ENCODE data around the gene ENTREP1. TPM values are rescaled to one million over a fixed set of nuclear protein-coding genes. Genes with fewer than 3 reads are reported as not detected.
"Not testable (repeated sequence)": the region's sequence is repeated elsewhere in the genome, so short reads cannot be mapped to it uniquely, and the experiment has no call there.

Gene ENTREP1
- total RNA-seq, 1 donor from 2014 or later: 1.4 TPM

DNA sequence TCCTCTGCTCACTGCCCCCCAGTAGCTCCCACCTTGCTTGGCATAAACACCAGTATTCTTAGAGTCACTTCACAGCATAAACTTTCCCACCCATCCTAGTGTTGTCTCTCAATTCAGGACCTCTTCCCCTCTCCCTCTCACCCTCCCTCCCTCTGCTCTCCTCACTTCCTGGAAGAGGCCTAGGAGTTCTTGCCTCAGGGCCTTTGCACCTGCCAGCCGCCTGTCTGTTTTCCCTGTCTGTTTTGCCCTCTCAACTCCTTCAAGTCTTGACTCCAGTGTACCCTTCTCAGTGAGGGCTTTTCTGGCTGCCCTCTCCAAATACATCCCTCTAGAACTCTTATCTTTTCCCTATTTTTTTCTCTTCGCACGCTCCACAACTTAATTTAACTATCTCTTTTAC, 86.2 kb downstream of the ENTREP1 start:
- DNase-seq: no peak

DNA sequence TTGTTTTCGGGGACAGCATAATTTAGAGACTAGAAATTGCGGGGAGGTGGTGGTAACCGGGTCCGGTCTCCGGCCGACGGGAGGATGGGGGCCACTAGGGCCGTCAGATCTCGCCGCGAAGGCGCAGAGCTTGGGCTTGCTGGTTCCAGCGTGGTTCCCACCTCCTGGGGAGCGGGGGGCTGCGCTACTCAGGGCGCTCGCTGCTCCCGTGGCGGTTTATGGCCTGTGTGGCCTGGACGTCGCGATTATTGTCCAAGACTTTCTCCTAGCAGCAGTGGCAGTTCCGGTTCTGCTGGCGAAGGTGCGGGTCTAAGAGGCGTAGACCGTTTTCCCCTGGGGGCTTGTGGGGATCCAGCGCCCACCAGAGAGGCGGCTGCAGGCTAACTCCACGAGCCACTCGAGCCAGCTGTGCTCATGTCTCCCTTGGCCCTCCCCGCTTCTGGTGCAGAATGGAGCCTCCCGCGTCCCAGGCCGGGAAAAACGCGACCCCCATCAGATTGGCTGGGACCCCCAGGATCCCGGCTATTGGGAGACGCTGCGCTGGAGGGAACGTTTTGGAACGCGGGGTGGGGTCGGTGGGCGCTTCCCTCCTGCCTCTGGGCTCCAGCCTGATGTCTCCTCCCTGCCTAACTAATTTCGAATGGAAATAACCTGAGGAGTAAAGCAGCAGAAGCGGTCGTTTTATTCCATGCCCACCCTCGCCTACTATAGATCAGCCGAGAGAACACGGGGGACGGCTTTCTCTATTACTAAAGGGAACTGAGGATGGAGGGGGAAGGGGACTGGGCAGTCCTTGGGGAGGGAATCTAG, 87.1 kb downstream of the ENTREP1 start:
- DNase-seq: no peak

DNA sequence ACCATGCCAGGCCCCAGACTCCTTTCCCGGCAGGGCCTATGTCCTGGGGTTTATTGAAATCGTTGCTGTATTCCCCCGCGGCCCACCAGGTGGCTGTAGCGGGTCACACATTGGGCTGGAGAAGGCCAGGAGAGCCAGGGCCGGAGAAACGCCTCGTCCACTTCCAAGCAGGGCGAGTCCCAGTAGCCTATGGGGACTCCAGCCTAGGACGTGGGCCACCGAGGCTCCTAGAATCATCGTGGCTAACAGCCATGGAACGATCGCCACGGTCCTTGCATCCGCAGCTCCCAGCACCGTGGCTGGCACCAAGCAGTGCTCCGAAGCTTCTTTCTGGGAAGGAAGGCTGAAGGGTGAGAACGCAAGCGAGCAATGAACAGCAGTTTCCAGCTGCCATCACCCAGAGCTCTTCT, 87.7 kb downstream of the ENTREP1 start:
- peak; percentile 5 for DNase-seq

DNA sequence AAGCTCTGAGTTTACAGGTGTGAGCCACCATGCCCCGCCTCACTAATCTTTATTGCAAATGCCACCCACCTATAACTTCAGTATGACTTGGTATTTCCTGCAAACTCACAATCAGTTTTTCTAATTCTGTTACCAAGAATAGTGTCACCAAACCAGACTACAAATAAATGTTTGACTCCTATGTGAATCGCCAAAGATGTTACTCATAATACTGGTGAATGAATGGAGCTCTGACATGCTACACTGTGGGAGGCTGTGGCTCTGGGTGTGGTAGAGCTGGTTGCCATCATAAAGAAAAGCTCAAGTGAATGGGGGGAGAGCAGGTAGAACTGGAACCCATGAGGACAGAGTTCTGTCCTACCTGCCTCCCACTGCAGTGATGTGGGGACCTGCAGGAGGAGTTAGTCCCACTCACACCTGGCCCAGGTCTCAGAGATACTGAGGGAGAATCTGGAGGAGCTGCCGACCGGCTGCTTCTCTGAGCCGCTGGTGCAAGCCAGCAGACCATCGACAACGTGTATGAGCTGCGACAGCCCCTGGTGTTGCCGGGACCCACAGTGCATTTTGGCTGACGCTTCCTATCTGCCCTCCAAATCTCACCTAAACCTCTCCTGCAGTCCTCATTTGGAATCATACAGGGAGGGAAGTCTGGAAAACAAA, 95.7 kb downstream of the ENTREP1 start:
- DNase-seq: no peak

DNA sequence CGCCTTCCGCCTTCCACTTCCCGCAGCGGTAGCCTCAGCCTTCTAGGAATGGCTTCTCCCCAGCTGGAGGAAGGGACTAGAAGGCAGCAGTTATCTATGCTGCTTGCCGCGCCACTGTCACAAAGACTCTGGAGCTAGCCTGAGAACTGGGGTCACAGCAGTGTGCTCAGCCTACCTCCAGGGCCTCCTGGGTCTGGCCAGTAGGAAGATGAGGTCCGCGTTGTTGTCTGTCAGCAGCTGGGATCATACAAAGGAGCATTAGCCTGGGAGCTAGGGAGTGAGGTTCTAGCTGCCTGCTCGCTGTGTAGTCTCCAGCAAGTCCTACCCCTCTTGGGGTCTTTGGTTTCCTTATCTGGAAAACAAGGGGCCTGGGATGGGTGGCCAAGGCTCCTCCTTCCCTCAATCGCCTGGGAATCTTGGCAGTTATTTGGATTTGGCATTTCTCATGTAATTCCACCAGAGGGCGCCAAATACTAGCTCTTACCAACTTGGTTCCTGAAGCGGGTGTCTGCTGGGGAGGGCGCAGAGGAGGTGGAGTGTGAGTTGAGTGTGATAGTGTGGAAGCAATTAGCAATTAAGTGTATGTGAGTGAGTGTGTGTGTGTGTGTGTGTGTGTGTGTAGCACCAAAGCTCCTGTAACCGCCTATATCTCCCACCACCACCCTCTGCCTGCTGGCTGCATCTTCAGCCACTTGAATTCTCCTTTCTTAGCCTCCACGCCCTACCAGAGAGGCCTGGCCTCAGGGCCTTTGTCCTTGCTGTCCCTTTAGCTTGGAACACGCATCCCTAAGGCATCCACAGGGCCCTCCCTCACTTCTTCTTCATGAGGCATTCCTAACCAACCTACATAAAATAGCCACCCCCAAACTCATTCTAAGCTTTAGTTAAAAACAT, 97.1 kb downstream of the ENTREP1 start:
- peak; percentile 55 for DNase-seq

DNA sequence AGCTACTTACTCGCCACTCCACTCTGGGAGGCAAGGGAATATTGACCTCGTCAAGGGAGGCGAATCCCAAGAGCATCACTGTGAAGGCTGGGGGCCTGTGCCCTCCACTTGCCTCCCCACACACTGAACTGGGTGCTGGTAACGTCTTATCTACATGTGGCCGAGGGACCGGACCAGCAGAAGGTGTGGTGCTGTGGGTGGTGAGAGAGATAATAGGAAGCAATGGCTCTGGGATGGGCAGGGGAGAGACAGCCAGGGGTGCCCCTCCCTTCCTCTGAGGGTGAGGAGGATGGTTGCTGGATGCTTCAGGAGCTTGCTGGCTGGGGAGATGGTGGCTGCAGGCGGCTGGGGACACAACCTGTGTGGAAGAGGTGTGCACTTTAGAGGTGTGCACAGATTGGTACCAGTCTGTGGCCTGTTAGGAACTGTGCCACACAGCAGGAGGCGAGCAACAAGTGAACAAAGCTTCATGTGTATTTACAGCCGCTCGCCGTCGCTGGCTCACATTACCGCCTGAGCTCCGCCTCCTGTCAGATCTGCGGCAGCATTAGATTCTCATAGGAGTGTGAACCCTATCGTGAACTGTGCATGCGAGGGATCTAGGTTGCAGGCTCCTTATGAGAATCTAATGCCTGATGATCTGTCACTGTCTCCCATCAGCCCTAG, 100.3 kb downstream of the ENTREP1 start:
- DNase-seq: no peak

DNA sequence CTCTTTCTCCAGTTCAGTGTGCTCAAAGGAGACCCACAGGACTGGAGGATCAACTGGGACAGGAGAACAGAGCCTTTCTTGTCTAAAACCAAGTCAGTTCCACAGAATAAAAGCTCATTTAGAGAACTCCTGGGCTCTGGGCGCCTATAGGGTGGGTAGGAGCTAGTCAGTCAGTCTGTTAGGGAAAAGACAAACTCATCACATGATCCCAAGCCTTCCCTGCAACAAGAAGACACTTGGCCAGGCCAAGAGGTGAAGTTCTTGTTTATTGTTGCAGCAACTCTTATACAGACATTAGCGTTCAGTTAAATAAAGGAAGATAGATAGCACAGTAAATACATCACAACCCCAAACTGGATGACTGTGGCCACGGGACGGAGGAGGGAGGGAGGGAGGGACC, 102.3 kb downstream of the ENTREP1 start:
- peak; percentile 8 for DNase-seq

DNA sequence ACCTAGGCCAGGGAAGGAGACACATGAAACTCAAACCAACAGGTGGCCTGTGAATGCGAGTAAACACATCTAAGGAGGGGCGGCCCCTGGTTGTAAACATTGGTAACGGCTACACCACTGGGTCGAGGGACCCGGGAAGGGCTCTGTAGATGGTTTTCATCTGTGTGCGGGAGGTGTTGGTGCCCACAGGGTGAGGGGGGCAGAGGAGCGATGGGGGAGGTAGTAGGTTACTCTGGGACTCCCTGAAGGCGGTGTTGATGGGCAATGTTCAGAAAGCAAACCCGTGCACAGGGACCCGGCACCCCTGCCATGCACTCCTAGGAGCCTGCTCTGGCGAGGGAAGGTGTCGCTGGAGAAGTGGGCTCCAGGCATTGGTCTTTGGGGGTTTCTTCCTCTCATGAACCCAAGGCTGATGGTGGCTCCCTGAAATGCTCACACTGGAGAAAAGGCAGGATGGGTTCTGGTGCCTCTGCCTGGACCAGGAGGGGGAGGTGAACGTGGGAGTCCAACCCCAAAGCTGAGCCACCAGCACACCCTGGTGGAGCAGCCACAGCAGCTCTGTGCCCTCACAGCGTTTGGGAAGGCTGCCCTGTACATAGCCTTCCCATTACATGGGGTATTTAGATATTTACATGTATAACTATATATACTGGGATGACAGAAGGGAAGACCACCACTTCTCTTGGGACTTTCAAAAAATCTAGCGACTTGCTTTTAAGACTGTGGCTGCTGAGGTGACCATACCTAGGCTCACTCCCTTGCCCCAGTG, 103.2 kb downstream of the ENTREP1 start:
- DNase-seq: no peak

DNA sequence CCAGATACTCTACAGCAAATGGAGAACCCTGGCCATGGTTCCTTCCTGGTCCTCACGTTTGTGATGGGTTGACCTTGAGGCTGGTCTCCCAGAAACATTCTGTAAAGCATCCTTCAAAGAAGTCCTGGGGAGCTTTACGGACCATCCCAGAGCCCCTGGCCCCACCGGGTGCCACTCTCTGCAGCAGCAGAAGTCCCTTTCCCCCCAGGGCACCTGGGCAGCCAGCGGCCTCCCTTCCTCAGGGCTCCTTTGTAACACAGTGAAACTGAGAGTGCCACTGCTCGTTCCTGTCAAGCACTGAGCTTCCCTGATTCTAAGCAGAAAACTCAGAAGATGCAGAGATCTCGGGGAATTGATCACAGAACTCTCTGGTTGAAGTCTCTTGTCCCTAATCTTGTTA, 104.3 kb downstream of the ENTREP1 start:
- DNase-seq: no peak

DNA sequence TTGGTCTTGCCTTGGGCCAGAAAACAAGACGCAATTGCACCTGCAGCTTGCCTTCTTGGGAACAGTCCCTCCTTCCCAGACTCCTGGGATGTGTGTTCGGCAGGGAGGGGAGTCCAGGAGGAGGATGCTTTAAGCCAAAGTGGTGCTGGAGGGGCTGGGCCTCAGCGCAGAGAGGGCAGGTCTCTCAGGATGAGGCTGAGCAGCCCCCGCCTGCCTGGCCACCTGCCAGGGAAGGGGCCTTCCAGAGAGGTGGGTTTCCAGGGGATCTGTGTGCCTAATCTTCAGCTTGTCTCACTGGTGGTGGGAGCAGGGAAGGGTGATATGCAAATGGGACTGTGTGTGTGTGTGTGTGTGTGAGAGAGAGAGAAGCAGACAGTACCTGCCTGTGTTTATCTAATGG, 105.2 kb downstream of the ENTREP1 start:
- no peak for DNase-seq

DNA sequence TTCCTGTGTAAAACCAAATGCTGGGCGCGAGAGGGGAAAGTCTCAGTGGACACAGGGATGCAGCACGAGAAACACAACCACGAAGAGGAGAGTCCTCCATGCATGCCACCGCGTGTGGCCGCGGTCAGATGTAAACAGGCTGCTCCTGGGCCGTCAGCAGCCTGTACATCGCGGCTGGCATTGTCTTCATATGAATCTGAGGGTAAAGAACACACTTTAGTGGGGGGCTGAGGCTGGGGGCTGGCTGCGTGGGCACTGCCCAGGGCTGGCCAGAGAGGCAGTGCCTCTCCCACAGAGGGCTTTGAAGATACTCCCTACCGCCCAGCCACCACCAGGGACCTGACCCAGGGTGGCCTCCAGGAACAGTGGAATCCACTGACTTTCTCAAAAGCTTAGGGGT, 106.2 kb downstream of the ENTREP1 start:
- no peak for DNase-seq

DNA sequence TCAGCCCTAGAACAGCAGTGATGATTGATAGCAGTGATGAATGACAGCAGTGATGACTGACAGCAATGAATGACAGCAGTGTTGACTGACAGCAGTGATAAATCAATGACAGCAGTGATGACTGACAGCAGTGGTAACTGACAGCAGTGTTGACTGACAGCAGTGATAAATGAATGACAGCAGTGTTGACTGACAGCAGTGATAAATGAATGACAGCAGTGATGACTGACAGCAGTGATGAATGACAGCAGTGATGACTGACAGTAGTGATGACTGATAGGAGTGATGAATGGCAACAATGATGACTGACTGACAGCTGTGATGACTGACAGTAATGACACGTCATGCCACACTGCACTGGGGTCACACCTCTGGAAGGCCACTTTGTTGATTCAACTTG, 106.8 kb downstream of the ENTREP1 start:
- no peak for DNase-seq

DNA sequence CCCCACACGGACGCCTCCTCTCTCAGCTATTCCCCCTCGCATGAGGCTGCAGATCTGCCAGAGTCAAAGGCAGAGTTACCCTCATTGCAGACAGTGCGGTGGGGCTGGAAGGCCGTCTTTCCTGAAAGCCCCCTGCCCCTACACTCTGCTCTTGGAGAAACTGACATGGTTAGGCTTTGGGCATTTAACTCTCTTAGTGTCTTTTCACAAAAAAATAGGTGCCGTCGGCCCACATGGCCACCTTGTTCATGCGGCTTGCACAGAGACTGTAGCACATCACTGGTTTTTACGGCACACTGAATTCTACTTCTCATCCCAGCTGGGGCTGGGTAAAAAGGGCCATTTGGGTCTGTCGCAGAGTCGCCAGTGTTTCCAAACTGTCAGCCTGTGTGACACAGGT, 107.6 kb downstream of the ENTREP1 start:
- DNase-seq: no peak

DNA sequence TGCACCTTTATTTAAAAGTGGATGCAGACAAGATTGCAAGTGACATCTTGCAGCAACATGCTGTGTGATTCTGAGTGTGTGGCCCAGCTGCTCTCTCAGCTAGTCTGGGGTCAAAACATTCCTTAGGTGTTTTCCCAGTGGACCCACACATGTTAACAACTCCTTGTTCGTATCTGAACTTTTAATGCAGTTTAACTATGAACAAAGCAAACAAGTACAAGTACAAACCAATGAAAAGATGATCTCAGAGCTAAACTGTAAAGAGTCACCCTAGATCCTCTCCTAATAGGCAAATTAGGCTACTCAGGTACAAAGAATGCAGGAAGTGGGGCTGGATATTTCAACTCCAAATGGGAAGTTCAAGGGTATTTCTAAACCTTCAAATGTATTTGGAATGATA, 108.4 kb downstream of the ENTREP1 start:
- DNase-seq: no peak

DNA sequence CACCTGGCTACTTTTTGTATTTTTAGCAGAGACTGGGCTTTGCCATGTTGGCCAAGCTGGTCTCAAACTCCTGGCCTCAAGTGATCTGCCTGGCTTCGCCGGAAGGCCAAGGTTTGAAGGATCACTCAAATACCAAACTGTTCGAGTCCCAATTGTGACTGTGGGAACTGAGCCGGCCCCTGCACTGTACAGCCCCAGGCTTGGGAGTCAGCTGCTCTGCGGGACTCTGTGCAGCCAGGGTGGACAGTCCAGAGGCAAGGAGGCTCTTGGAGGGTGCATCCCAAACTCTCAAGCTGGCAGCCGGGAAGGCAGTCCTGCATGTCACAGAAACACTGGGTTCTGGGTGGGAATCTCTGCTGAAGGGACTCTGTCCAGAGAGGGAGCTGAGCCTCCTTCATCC, 109.0 kb downstream of the ENTREP1 start:
- no peak for DNase-seq

DNA sequence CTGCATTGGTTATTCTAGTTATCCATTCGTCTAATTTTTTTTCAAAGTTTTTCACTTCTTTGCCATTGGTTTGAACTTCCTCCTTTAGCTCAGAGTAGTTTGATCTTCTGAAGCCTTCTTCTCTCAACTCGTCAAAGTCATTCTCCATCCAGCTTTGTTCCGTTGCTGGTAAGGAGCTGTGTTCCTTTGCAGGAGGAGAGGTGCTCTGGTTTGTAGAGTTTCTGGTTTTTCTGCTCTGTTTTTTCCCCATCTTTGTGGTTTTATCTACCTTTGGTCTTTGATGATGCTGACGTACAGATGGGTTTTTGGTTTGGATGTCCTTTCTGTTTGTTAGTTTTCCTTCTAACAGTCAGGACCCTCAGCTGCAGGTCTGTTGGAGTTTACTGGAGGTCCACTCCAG, 114.6 kb downstream of the ENTREP1 start:
- DNase-seq: not testable (repeated sequence)

DNA sequence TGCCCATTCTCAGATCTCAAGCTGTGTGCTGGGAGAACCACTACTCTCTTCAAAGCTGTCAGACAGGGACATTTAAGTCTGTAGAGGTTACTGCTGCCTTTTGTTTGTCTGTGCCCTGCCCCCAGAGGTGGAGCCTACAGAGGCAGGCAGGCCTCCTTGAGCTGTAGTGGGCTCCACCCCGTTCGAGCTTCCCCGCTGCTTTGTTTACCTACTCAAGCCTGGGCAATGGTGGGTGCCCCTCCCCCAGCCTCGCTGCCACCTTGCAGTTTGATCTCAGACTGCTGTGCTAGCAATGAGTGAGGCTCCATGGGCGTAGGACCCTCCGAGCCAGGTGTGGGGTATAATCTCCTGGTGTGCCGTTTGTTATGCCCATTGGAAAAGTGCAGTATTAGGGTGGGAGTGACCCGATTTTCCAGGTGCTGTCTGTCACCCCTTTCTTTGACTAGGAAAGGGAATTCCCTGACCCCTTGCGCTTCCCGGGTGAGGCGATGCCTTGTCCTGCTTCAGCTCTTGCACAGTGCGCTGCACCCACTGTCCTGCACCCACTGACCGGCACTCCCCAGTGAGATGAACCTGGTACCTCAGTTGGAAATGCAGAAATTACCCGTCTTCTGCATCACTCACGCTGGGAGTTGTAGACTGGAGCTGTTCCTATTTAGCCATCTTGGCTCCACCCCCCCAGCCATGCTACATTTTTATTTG, 115.4 kb downstream of the ENTREP1 start:
- DNase-seq: not testable (repeated sequence)

Measured in occipital lobe (tissue), 2 donors.